GM21786 (cell line): ENCODE results near the gene MYCN.

ENCODE experiments used
- ATAC-seq: cut with Tn5 transposase; IDR thresholded peaks from one replicate; pipeline ENCODE4 v1.9.1; 2021; ENCODE audit not compliant: unreplicated experiment

Gene MYCN

DNA sequence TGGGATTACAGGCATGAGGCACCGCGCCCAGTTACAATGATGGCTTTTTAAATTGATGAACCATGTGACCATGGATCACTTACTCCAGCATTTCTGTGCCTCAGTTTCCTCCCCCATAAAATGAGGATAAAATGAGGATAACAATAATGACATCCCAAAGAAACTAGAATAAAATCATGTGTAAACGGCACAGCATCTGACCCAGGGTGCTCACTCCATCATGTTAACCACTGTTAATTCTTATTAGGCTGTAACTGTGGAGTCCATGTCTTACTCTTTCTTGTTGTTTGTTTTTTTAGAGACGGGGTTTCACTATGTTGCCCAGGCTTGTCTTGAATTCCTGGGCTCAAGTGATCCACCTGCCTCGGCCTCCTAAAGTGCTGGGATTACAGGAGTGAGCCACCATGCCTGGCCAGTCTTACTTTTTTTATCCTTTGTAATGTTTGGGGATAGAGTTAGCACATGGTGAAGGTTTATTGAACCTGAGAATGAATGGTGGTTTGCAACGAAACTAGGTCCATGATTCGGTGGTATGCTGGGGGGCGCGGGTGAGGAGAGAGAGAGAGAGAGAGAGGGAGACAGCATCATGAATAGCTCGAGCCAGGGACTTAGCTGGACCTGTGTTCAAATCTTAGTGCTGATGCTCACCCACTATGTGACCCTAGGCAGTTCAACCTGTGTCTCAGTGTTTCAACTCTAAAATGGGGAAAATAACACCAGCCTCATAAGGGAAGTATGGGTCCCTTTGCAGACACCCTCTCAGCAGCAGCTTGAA lies 52.3 kb downstream of the MYCN start:
- ATAC-seq: no peak

DNA sequence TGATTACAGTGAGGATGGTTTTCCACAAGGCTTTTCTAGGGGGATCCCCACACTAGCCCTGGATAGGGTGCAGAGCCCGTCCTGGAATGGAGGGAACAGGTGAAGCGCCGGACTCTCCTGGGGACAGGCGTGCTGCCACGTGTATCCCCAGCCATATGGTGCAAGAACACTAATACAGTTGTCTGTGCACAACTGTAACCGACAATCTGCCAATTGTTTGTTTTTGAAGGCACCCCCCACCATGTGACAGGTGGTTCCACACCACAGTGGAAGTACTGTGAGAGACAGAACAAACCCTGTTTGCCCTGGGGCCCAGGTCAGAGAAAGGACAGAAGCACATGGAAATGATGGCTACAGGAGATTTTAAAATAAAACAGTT lies 52.9 kb downstream of the MYCN start:
- ATAC-seq: no peak

DNA sequence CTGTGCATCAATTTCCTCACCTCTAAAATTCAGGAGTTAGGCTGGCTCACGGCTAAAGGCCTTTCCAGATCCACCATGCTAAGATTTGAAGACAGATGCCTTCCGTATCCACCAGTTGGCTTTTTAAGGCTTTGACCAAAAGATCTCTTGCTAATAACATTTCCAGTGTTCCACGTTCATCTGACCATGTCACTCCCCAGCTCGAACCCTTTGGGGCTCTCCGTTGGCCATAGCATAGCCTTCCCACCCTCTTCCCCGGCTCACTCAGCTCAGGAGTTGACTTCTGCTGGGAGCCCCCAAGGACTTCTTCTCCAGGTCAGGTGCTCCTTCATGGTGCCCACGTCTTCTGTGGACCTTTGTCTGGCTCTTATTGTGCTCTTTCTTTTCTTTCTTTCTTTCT lies 53.3 kb downstream of the MYCN start:
- no peak for ATAC-seq

DNA sequence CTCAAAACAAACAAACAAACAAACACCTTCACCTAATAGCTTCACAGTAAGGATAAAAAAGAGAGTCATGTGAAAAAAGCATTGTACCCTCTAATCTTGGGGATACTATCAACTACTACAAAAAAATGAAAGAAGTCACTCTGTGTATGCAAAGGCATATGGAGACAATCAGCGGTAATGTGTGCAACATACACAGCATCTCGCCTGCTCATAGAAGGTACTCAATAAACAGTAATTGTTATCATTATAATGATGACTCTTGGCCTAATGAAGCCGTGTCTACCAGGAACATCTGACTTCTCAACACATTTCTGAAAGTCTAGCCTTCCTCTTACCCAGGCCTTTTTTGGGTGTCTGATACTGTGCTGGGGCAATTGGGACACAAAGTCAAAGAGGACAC lies 55.3 kb downstream of the MYCN start:
- no peak for ATAC-seq
